ENCODE measurements around the gene MYD88.

MYD88 gene

GRCh38 chr3:38168151-38169026, 29.9 kb downstream of the MYD88 start:
- DNase-seq (no peak), ATAC-seq (no peak)
- H3K36me3 Mint-ChIP-seq (ENCODE audit: low read depth) = peaks cover 15% of the 10 kb centered on the region
- H3K27me3 Mint-ChIP-seq = no peaks in the 10 kb centered on the region
- H3K27ac Mint-ChIP-seq = peak overlapping the region; percentile 82
- peak overlapping the region; percentile 97 for H3K4me3 Mint-ChIP-seq
- no peaks in the 10 kb centered on the region for H3K9me3 Mint-ChIP-seq
- peaks cover 83% of the 10 kb centered on the region for H3K4me1 Mint-ChIP-seq

GRCh38 chr3:38169027-38169317, 30.5 kb downstream of the MYD88 start:
- Mint-ChIP-seq H3K4me3 (peak overlapping the region; percentile 97), H3K36me3 (ENCODE audit: low read depth) (peaks cover 15% of the 10 kb centered on the region), H3K4me1 (peaks cover 83% of the 10 kb centered on the region), H3K27ac (peak overlapping the region; percentile 82), H3K9me3 (no peaks in the 10 kb centered on the region), H3K27me3 (no peaks in the 10 kb centered on the region)
- DNase-seq (no peak), ATAC-seq (no peak)

DNA sequence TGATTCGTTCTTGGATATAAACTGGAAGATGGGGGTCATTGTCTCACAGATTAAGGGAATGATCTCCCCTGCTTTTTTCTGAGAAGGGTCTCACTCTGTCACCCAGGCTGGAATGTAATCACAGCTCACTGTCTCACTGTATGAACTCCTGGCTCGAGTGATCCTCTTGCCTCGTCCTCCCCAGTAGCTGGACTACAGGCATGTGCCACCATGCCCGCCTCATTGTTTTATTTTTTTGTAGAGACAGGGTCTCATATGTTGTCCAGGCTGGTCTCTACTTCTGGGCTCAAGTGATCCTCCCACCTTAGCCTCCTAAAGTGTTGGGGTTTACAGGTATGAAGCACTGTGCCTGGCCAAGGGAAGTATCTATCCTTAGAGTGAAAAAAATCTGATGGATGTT, 32.3 kb downstream of the MYD88 start:
- DNase-seq (no peak), ATAC-seq (no peak)
- Mint-ChIP-seq H3K27me3 (no peaks in the 10 kb centered on the region), H3K9me3 (no peaks in the 10 kb centered on the region), H3K4me1 (peaks cover 90% of the 10 kb centered on the region), H3K36me3 (ENCODE audit: low read depth) (peaks cover 17% of the 10 kb centered on the region), H3K4me3 (no peak overlapping the region), H3K27ac (no peak overlapping the region)

GRCh38 chr3:38171622-38172021, 33.2 kb downstream of the MYD88 start:
- ATAC-seq (no peak), DNase-seq (no peak)
- no peaks in the 10 kb centered on the region for H3K27me3 Mint-ChIP-seq
- H3K4me1 Mint-ChIP-seq = peaks cover 90% of the 10 kb centered on the region
- H3K27ac Mint-ChIP-seq = no peak overlapping the region
- no peaks in the 10 kb centered on the region for H3K9me3 Mint-ChIP-seq
- no peak overlapping the region for H3K4me3 Mint-ChIP-seq
- H3K36me3 Mint-ChIP-seq (ENCODE audit: low read depth) = peaks cover 13% of the 10 kb centered on the region

GRCh38 chr3:38173834-38174418, 35.5 kb downstream of the MYD88 start:
- Mint-ChIP-seq H3K9me3 (no peaks in the 10 kb centered on the region), H3K4me3 (peak overlapping the region; percentile 10), H3K36me3 (ENCODE audit: low read depth) (peaks cover 11% of the 10 kb centered on the region), H3K27me3 (no peaks in the 10 kb centered on the region), H3K27ac (peak overlapping the region; percentile 12), H3K4me1 (peaks cover 72% of the 10 kb centered on the region)
- DNase-seq (no peak), ATAC-seq (no peak)

DNA sequence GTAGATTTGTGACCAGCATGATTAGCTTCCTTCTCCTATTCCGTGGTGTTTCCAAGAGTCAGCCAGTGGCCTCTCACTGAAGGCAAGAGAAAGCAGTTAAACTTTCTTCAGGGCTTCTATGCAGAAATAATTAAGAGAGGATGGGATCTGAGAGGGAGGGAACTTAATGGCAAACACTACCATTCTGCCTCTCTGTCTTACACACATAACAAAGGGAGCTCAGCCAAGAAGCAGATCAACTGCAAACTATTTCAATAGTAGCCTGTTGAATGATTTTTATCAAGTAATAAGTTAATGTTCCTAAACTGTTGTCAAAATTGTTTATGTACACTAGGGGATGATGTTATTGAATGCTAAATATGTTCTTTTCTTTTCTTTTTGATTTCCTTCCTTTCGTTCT, 38.7 kb downstream of the MYD88 start:
- no peak for ATAC-seq
- H3K9me3 Mint-ChIP-seq = no peaks in the 10 kb centered on the region
- H3K4me3 Mint-ChIP-seq = no peak overlapping the region
- peaks cover 47% of the 10 kb centered on the region for H3K4me1 Mint-ChIP-seq
- no peak for DNase-seq
- H3K27me3 Mint-ChIP-seq = no peaks in the 10 kb centered on the region
- peaks cover 17% of the 10 kb centered on the region for H3K36me3 Mint-ChIP-seq (ENCODE audit: low read depth)
- no peak overlapping the region for H3K27ac Mint-ChIP-seq

- DNase-seq (no peak), ATAC-seq (no peak)
- no peaks in the 10 kb centered on the region for H3K27me3 Mint-ChIP-seq
- H3K27ac Mint-ChIP-seq = no peak overlapping the region
- no peak overlapping the region for H3K4me3 Mint-ChIP-seq
- H3K36me3 Mint-ChIP-seq (ENCODE audit: low read depth) = peaks cover 37% of the 10 kb centered on the region
- no peaks in the 10 kb centered on the region for H3K9me3 Mint-ChIP-seq
- peaks cover 2% of the 10 kb centered on the region for H3K4me1 Mint-ChIP-seq
These were observed 48.3 kb downstream of the MYD88 start for GRCh38 chr3:38186781-38187180.

- ATAC-seq = peak; percentile 59
These were observed 52.0 kb downstream of the MYD88 start for GRCh38 chr3:38190481-38190881.

More at GRCh38 chr3:38190481-38190881, 52.0 kb downstream of the MYD88 start:
- Mint-ChIP-seq H3K36me3 (ENCODE audit: low read depth) (peaks cover 45% of the 10 kb centered on the region), H3K4me1 (peaks cover 2% of the 10 kb centered on the region), H3K27ac (no peak overlapping the region), H3K9me3 (no peaks in the 10 kb centered on the region), H3K4me3 (no peak overlapping the region), H3K27me3 (no peaks in the 10 kb centered on the region)
- DNase-seq = no peak
